ENCODE measurements around the gene GNG2. TPM values are rescaled to one million over a fixed set of nuclear protein-coding genes. Genes with fewer than 3 reads are reported as not detected.
A peak's percentile ranks its signal among the peaks of the same experiment; 100 is the strongest.

Gene GNG2
- total RNA-seq, 1 donor from 2014 or later, result 24.4 TPM

DNA sequence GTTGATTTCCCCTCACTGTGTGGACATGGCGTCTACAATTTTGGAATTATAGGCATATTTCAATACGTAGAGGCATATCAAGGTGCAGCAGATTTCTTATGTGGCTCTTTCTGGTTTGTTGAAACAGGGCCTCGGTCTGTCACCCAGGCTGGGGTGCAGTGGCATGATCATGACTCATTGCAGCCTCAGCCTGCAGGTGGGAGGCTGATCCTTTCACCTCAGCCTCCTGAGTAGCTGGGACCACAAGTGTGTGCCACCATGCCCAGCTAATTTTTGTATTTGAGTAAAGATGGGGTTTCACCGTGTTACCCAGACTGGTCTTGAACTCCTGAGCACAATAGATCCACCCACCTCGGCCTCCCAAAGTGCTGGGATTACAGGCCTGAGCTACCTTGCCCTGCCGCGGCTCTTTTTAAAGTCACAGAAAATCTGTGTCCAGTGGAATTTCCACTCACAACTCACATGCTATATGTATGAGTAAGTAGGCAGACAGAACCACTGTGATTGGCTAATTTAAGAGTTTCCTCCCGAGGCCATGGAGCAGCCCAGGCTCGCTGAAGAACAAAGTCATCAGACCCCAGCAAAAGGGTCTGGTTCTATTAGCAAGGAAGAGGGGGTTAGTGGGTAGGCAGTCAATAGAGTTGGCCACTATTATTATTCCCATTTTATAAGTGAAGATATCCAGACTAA, 9.1 kb downstream of the GNG2 start:
- no peaks in the 10 kb centered on the region for H3K36me3 ChIP-seq
- H3K4me1 ChIP-seq, result peaks cover 10% of the 10 kb centered on the region
- no peak for ATAC-seq
- H3K9me3 ChIP-seq, result no peaks in the 10 kb centered on the region
- H3K27me3 ChIP-seq, result no peaks in the 10 kb centered on the region
- DNase-seq, result no peak
- H3K27ac ChIP-seq, result no peak overlapping the region
- no peak overlapping the region for H3K4me3 ChIP-seq
- intact Hi-C loops (cut with DNase I), result no loop called here
- TF ChIP-seq, protein P1, sequence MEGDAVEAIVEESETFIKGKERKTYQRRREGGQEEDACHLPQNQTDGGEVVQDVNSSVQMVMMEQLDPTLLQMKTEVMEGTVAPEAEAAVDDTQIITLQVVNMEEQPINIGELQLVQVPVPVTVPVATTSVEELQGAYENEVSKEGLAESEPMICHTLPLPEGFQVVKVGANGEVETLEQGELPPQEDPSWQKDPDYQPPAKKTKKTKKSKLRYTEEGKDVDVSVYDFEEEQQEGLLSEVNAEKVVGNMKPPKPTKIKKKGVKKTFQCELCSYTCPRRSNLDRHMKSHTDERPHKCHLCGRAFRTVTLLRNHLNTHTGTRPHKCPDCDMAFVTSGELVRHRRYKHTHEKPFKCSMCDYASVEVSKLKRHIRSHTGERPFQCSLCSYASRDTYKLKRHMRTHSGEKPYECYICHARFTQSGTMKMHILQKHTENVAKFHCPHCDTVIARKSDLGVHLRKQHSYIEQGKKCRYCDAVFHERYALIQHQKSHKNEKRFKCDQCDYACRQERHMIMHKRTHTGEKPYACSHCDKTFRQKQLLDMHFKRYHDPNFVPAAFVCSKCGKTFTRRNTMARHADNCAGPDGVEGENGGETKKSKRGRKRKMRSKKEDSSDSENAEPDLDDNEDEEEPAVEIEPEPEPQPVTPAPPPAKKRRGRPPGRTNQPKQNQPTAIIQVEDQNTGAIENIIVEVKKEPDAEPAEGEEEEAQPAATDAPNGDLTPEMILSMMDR (IDR thresholded peaks at IDR 0.05), result no peak

DNA sequence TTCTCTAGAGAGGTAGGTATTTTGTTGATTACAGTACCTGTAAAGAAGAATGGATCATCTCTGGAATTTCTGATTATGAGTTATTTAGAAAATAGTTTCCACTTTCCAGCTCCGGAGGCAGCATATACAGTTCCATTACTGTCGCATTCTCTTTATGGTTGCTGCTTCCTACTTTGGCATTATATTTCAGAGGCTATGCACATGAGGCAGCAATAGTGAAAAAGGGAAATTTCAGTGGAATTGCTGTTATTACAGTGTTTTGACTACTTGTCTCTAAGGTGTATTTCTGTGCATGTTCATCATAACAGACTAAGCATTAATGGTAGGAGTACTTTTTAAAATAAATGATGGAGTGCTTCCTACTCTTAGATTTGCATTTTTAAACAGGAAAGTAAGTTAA, 10.2 kb downstream of the GNG2 start:
- DNase-seq, result no peak
- peaks cover 10% of the 10 kb centered on the region for H3K4me1 ChIP-seq
- intact Hi-C loops (cut with DNase I), result no loop called here
- no peaks in the 10 kb centered on the region for H3K36me3 ChIP-seq
- TF ChIP-seq, protein P1 (IDR thresholded peaks at IDR 0.05), result no peak
- H3K27me3 ChIP-seq, result no peaks in the 10 kb centered on the region
- no peak overlapping the region for H3K4me3 ChIP-seq
- ATAC-seq, result no peak
- no peaks in the 10 kb centered on the region for H3K9me3 ChIP-seq
- H3K27ac ChIP-seq, result no peak overlapping the region

DNA sequence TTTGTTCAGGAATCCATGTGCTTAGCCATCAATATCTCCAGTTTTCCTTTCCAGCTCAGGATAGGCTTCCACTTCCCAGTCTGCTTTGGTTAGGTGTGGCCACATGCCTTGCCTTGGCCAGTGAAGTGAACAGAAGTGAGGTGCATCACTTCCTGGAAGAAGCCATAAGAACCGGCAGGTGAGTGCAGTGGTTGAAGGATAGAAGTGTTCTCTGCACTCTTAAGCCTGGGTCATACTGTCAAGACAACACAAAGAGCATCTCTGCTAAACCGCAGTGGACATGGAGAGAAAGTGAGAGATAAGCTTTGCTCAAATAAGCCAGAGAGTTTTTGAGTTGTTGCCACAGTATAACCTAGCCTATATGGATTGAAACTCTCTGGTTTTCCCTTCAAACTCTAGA, 11.4 kb downstream of the GNG2 start:
- no peaks in the 10 kb centered on the region for H3K27me3 ChIP-seq
- ATAC-seq, result no peak
- intact Hi-C loops (cut with DNase I), result no loop called here
- TF ChIP-seq, protein P1 (IDR thresholded peaks at IDR 0.05), result no peak
- no peak overlapping the region for H3K27ac ChIP-seq
- H3K4me1 ChIP-seq, result peaks cover 7% of the 10 kb centered on the region
- DNase-seq, result no peak
- H3K9me3 ChIP-seq, result no peaks in the 10 kb centered on the region
- no peaks in the 10 kb centered on the region for H3K36me3 ChIP-seq
- no peak overlapping the region for H3K4me3 ChIP-seq

DNA sequence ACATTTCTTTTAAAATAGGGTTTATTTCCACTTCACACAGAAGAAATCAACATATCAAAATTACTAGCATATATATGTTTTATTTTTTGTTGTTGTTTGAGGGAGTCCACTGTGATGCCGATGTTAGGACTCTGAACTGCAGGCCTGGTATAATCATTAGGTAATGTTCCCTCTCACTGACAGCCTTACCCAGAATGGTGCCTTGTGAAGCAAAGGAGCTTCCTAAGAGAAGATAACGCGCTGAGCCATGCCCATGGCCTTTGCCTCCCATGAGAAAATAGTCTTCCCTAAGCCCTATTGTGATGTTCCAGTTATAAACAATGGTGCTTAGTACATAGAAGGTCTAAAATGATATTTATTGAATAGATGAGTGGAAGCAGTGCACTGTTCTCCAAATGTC, 12.0 kb downstream of the GNG2 start:
- H3K4me1 ChIP-seq, result peaks cover 7% of the 10 kb centered on the region
- H3K27me3 ChIP-seq, result no peaks in the 10 kb centered on the region
- H3K9me3 ChIP-seq, result no peaks in the 10 kb centered on the region
- DNase-seq (no peak), ATAC-seq (no peak)
- intact Hi-C loops (cut with DNase I), result no loop called here
- no peak overlapping the region for H3K4me3 ChIP-seq
- H3K36me3 ChIP-seq, result no peaks in the 10 kb centered on the region
- TF ChIP-seq, protein P1 (IDR thresholded peaks at IDR 0.05), result no peak
- no peak overlapping the region for H3K27ac ChIP-seq

DNA sequence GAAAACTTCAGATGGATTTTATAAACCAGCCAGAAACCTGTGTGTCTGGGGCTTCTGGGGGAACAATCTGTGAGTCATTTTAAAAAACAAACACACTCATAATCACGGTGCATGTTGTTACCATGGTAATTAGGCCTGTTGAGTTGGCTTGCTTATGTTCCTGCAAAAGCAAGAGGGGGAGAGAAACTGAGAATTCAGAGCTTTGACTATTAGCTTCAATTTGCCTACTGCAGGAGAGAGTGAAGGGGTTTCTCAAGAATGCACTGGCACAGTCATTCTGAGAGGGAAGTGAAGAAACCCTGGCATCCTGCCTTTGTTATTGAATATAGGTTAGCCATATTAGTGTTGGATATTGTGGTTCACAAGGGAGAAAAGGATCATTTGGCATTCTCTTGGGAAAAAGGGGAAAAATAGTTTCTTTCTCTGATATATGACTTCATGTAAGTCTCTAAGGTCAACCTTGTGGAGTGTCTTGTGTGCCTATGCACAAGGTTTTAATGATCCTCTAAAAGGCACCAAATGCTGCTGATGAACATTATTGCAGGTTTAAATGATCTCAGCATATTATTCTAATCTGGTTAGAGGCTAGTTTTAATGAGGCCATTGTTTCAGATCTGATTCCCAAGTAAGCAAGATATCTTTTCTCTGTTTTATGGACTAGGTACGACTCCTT, 12.9 kb downstream of the GNG2 start:
- no peaks in the 10 kb centered on the region for H3K36me3 ChIP-seq
- intact Hi-C loops (cut with DNase I), result no loop called here
- peak; percentile 65 for ATAC-seq

More for the DNA sequence above, 12.9 kb downstream of the GNG2 start:
- Histone ChIP-seq H3K4me1 (peaks cover 7% of the 10 kb centered on the region), H3K4me3 (no peak overlapping the region), H3K27me3 (no peaks in the 10 kb centered on the region), H3K27ac (no peak overlapping the region), H3K9me3 (no peaks in the 10 kb centered on the region)
- TF ChIP-seq, protein P1 (IDR thresholded peaks at IDR 0.05), result no peak
- DNase-seq, result no peak

Measured in upper lobe of right lung (tissue), 1 donor.